ENCODE measurements around the gene EPN2. TPM values are rescaled to one million over a fixed set of nuclear protein-coding genes. Genes with fewer than 3 reads are reported as not detected.

EPN2 gene
- total and polyA plus RNA-seq, 4 donors, result 46.6 to 114 (median 84.0) TPM

- WGBS (ENCODE audit: insufficient coverage), result 90% methylated on average over 4 of the region's 5 CpGs
- no peaks in the 10 kb centered on the region for H3K27me3 ChIP-seq (ENCODE audit: control insufficient read depth, insufficient read depth, low read length)
Observed at GRCh38 chr17:19359856-19360255, 122.7 kb downstream of the EPN2 start.

GRCh38 chr17:19360772-19361171, 123.6 kb downstream of the EPN2 start:
- Histone ChIP-seq H3K9me3 (ENCODE audit: control insufficient read depth, insufficient read depth, low read length) (no peaks in the 10 kb centered on the region), H3K4me3 (ENCODE audit: low read depth, low read length) (no peak overlapping the region), H3K4me1 (ENCODE audit: control insufficient read depth, insufficient read depth, low read length) (peaks cover 33% of the 10 kb centered on the region), H3K36me3 (ENCODE audit: control insufficient read depth, insufficient read depth, low read length) (peaks cover 39% of the 10 kb centered on the region), H3K27me3 (ENCODE audit: control insufficient read depth, insufficient read depth, low read length) (no peaks in the 10 kb centered on the region), H3K27ac (ENCODE audit: low read depth, low read length) (no peak overlapping the region)
- DNase-seq (ENCODE audit: low read depth in 4 of 6, low spot score in 6 of 6), result no peak
- 93% methylated on average over 4 of the region's 8 CpGs for WGBS (ENCODE audit: insufficient coverage)

More at GRCh38 chr17:19359856-19360255, 122.7 kb downstream of the EPN2 start:
- Histone ChIP-seq H3K4me3 (ENCODE audit: low read depth, low read length) (no peak overlapping the region), H3K4me1 (ENCODE audit: control insufficient read depth, insufficient read depth, low read length) (peaks cover 29% of the 10 kb centered on the region), H3K27ac (ENCODE audit: low read depth, low read length) (no peak overlapping the region), H3K36me3 (ENCODE audit: control insufficient read depth, insufficient read depth, low read length) (peaks cover 33% of the 10 kb centered on the region), H3K9me3 (ENCODE audit: control insufficient read depth, insufficient read depth, low read length) (no peaks in the 10 kb centered on the region)
- no peak for DNase-seq (ENCODE audit: low read depth in 4 of 6, low spot score in 6 of 6)

- H3K36me3 ChIP-seq (ENCODE audit: control insufficient read depth, insufficient read depth, low read length), result peaks cover 39% of the 10 kb centered on the region
- H3K4me3 ChIP-seq (ENCODE audit: low read depth, low read length), result peak overlapping the region; percentile 93
- no peaks in the 10 kb centered on the region for H3K27me3 ChIP-seq (ENCODE audit: control insufficient read depth, insufficient read depth, low read length)
- peaks cover 33% of the 10 kb centered on the region for H3K4me1 ChIP-seq (ENCODE audit: control insufficient read depth, insufficient read depth, low read length)
- DNase-seq (ENCODE audit: low read depth in 4 of 6, low spot score in 6 of 6), result no peak
- WGBS (ENCODE audit: insufficient coverage), result 86% methylated on average over 3 of the region's 6 CpGs
- H3K9me3 ChIP-seq (ENCODE audit: control insufficient read depth, insufficient read depth, low read length), result no peaks in the 10 kb centered on the region
- no peak overlapping the region for H3K27ac ChIP-seq (ENCODE audit: low read depth, low read length)
Observed at GRCh38 chr17:19361326-19361725, 124.2 kb downstream of the EPN2 start.

- H3K27me3 ChIP-seq (ENCODE audit: control insufficient read depth, insufficient read depth, low read length), result no peaks in the 10 kb centered on the region
- peak overlapping the region; percentile 92 for H3K27ac ChIP-seq (ENCODE audit: low read depth, low read length)
- H3K9me3 ChIP-seq (ENCODE audit: control insufficient read depth, insufficient read depth, low read length), result no peaks in the 10 kb centered on the region
- peaks cover 37% of the 10 kb centered on the region for H3K36me3 ChIP-seq (ENCODE audit: control insufficient read depth, insufficient read depth, low read length)
- peak overlapping the region; percentile 93 for H3K4me3 ChIP-seq (ENCODE audit: low read depth, low read length)
- WGBS (ENCODE audit: insufficient coverage), result 15% methylated on average over 13 of the region's 16 CpGs
- peaks cover 33% of the 10 kb centered on the region for H3K4me1 ChIP-seq (ENCODE audit: control insufficient read depth, insufficient read depth, low read length)
- DNase-seq (ENCODE audit: low read depth in 4 of 6, low spot score in 6 of 6), result no peak
Observed at GRCh38 chr17:19361944-19362276, 124.7 kb downstream of the EPN2 start.

GRCh38 chr17:19362277-19363113, 125.3 kb downstream of the EPN2 start, which contains the start of gene B9D1:
TSS of gene B9D1 (minus strand) at chr17:19362723. CDS start at chr17:19362569, 154 bp downstream.
- no peaks in the 10 kb centered on the region for H3K9me3 ChIP-seq (ENCODE audit: control insufficient read depth, insufficient read depth, low read length)
- WGBS (ENCODE audit: insufficient coverage), result under 1% methylated on average over 83 of the region's 83 CpGs
- peak within 1 kb of the TSS; percentile 93 for H3K4me3 ChIP-seq (ENCODE audit: low read depth, low read length)
- peak within 1 kb of the TSS; percentile 92 for H3K27ac ChIP-seq (ENCODE audit: low read depth, low read length)
- peak; percentile 88 to 98 (median 93) for DNase-seq (ENCODE audit: low read depth in 4 of 6, low spot score in 6 of 6)
- peaks cover 33% of the 10 kb centered on the region for H3K4me1 ChIP-seq (ENCODE audit: control insufficient read depth, insufficient read depth, low read length)
- H3K36me3 ChIP-seq (ENCODE audit: control insufficient read depth, insufficient read depth, low read length), result peaks cover 33% of the 10 kb centered on the region
- H3K27me3 ChIP-seq (ENCODE audit: control insufficient read depth, insufficient read depth, low read length), result no peaks in the 10 kb centered on the region

GRCh38 chr17:19363114-19363438, 125.9 kb downstream of the EPN2 start:
- H3K4me3 ChIP-seq (ENCODE audit: low read depth, low read length), result peak overlapping the region; percentile 93
- 0% methylated on average over 6 of the region's 14 CpGs for WGBS (ENCODE audit: insufficient coverage)
- DNase-seq (ENCODE audit: low read depth in 4 of 6, low spot score in 6 of 6), result no peak
- H3K4me1 ChIP-seq (ENCODE audit: control insufficient read depth, insufficient read depth, low read length), result peaks cover 33% of the 10 kb centered on the region
- H3K9me3 ChIP-seq (ENCODE audit: control insufficient read depth, insufficient read depth, low read length), result no peaks in the 10 kb centered on the region
- peaks cover 28% of the 10 kb centered on the region for H3K36me3 ChIP-seq (ENCODE audit: control insufficient read depth, insufficient read depth, low read length)
- peak overlapping the region; percentile 92 for H3K27ac ChIP-seq (ENCODE audit: low read depth, low read length)
- no peaks in the 10 kb centered on the region for H3K27me3 ChIP-seq (ENCODE audit: control insufficient read depth, insufficient read depth, low read length)

GRCh38 chr17:19363460-19364035, 126.4 kb downstream of the EPN2 start:
- WGBS (ENCODE audit: insufficient coverage), result 59% methylated on average over 6 of the region's 6 CpGs
- no peak for DNase-seq (ENCODE audit: low read depth in 4 of 6, low spot score in 6 of 6)
- H3K27ac ChIP-seq (ENCODE audit: low read depth, low read length), result peak overlapping the region; percentile 92

GRCh38 chr17:19364699-19365498, 127.7 kb downstream of the EPN2 start:
- Histone ChIP-seq H3K27me3 (ENCODE audit: control insufficient read depth, insufficient read depth, low read length) (no peaks in the 10 kb centered on the region), H3K4me1 (ENCODE audit: control insufficient read depth, insufficient read depth, low read length) (peaks cover 33% of the 10 kb centered on the region), H3K27ac (ENCODE audit: low read depth, low read length) (no peak overlapping the region), H3K9me3 (ENCODE audit: control insufficient read depth, insufficient read depth, low read length) (no peaks in the 10 kb centered on the region), H3K36me3 (ENCODE audit: control insufficient read depth, insufficient read depth, low read length) (peaks cover 12% of the 10 kb centered on the region), H3K4me3 (ENCODE audit: low read depth, low read length) (no peak overlapping the region)
- WGBS (ENCODE audit: insufficient coverage), result 60% methylated on average over 12 of the region's 14 CpGs
- DNase-seq (ENCODE audit: low read depth in 4 of 6, low spot score in 6 of 6), result peak in 1 of 6 donors; percentile 50

More at GRCh38 chr17:19363460-19364035, 126.4 kb downstream of the EPN2 start:
- H3K36me3 ChIP-seq (ENCODE audit: control insufficient read depth, insufficient read depth, low read length), result peaks cover 23% of the 10 kb centered on the region
- no peaks in the 10 kb centered on the region for H3K27me3 ChIP-seq (ENCODE audit: control insufficient read depth, insufficient read depth, low read length)
- H3K9me3 ChIP-seq (ENCODE audit: control insufficient read depth, insufficient read depth, low read length), result no peaks in the 10 kb centered on the region
- H3K4me1 ChIP-seq (ENCODE audit: control insufficient read depth, insufficient read depth, low read length), result peaks cover 33% of the 10 kb centered on the region
- no peak overlapping the region for H3K4me3 ChIP-seq (ENCODE audit: low read depth, low read length)

GRCh38 chr17:19365499-19365817, 128.3 kb downstream of the EPN2 start:
- H3K4me1 ChIP-seq (ENCODE audit: control insufficient read depth, insufficient read depth, low read length), result peaks cover 35% of the 10 kb centered on the region
- no peaks in the 10 kb centered on the region for H3K9me3 ChIP-seq (ENCODE audit: control insufficient read depth, insufficient read depth, low read length)
- no peaks in the 10 kb centered on the region for H3K27me3 ChIP-seq (ENCODE audit: control insufficient read depth, insufficient read depth, low read length)
- no peak overlapping the region for H3K4me3 ChIP-seq (ENCODE audit: low read depth, low read length)
- H3K27ac ChIP-seq (ENCODE audit: low read depth, low read length), result no peak overlapping the region
- no peak for DNase-seq (ENCODE audit: low read depth in 4 of 6, low spot score in 6 of 6)
- WGBS (ENCODE audit: insufficient coverage), result 79% methylated on average over 2 of the region's 4 CpGs
- peaks cover 13% of the 10 kb centered on the region for H3K36me3 ChIP-seq (ENCODE audit: control insufficient read depth, insufficient read depth, low read length)

All from spinal cord (tissue), 10 donors.